PFSK-1 (cell line): ENCODE data around the gene IFT122.

ENCODE experiments used
- POLR2AphosphoS5 ChIP-seq: IDR thresholded peaks from 2 replicates; pipeline ENCODE4 v1.6.1; 2012; ENCODE audit warnings: low read depth, mild to moderate bottlenecking, control low read depth, low read length, moderate library complexity
- SIN3A ChIP-seq: IDR thresholded peaks from 2 replicates; pipeline ENCODE4 v1.6.1; 2012; ENCODE audit warnings: mild to moderate bottlenecking, low read length, moderate library complexity, borderline replicate concordance; ENCODE audit not compliant: insufficient read depth
- TAF1 ChIP-seq: IDR thresholded peaks from 2 replicates; pipeline ENCODE4 v1.6.1; 2012; ENCODE audit warnings: low read length, control low read depth, borderline replicate concordance; ENCODE audit not compliant: insufficient read depth
- TF ChIP-seq, protein P1 (sequence below), 2 experiments: IDR thresholded peaks; 2 replicates each; pipeline versions ENCODE4 v1.6.1 to v1.8.0; 2011 to 2012; ENCODE audit warnings: low read depth in 2 of 2, low read length in 2 of 2, control low read depth in 1 of 2, inconsistent platforms in 1 of 2, mild to moderate bottlenecking in 1 of 2, moderate library complexity in 1 of 2; ENCODE audit not compliant: insufficient read depth in 1 of 2

DNA sequence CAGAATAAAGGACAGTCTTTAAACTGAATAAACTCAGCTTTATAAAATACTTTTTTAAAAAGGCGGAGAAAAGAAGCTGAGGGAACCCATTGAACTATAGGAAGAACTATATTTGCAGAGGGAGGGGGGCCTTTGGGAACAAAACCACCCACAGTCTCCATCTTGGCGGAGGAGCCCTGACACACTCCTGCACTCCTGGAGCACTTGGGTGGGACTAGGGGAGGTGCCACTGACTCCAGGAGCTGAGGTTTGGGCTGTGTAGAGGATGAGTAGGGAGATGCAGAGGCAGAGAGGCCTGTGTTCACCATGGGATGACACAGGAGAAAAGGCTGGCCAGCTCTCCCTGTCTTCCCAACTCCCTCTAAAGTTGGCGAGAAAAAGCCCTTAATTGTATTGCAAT, 35.8 kb downstream of the IFT122 start:
- TF ChIP-seq POLR2AphosphoS5 (no peak), TAF1 (no peak), SIN3A (no peak)
- TF ChIP-seq, protein P1, sequence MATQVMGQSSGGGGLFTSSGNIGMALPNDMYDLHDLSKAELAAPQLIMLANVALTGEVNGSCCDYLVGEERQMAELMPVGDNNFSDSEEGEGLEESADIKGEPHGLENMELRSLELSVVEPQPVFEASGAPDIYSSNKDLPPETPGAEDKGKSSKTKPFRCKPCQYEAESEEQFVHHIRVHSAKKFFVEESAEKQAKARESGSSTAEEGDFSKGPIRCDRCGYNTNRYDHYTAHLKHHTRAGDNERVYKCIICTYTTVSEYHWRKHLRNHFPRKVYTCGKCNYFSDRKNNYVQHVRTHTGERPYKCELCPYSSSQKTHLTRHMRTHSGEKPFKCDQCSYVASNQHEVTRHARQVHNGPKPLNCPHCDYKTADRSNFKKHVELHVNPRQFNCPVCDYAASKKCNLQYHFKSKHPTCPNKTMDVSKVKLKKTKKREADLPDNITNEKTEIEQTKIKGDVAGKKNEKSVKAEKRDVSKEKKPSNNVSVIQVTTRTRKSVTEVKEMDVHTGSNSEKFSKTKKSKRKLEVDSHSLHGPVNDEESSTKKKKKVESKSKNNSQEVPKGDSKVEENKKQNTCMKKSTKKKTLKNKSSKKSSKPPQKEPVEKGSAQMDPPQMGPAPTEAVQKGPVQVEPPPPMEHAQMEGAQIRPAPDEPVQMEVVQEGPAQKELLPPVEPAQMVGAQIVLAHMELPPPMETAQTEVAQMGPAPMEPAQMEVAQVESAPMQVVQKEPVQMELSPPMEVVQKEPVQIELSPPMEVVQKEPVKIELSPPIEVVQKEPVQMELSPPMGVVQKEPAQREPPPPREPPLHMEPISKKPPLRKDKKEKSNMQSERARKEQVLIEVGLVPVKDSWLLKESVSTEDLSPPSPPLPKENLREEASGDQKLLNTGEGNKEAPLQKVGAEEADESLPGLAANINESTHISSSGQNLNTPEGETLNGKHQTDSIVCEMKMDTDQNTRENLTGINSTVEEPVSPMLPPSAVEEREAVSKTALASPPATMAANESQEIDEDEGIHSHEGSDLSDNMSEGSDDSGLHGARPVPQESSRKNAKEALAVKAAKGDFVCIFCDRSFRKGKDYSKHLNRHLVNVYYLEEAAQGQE (IDR thresholded peaks at IDR 0.05; ENCODE audit: insufficient read depth in 1 of 2, low read depth in 2 of 2, low read length in 2 of 2): no peak
